Stromal cell of bone marrow (primary cell): Measurements from ENCODE around the gene WASL.
A peak's percentile ranks its signal among the peaks of the same experiment; 100 is the strongest.

Experiments
- DNase-seq: peaks from one replicate; pipeline ENCODE4 v3.0.0-alpha.2; 2012; ENCODE audit warnings: low read depth

Gene WASL

GRCh38 chr7:123690550-123690949 is 58.3 kb downstream of the WASL start:
- no peak for DNase-seq

- DNase-seq: no peak
Measured at GRCh38 chr7:123689250-123689649, 59.6 kb downstream of the WASL start.

- no peak for DNase-seq
Measured at GRCh38 chr7:123687727-123688126, 61.1 kb downstream of the WASL start.

GRCh38 chr7:123687161-123687560 is 61.6 kb downstream of the WASL start:
- no peak for DNase-seq

GRCh38 chr7:123682690-123683089 is 66.1 kb downstream of the WASL start:
- DNase-seq: peak; percentile 40

- no peak for DNase-seq
Measured at GRCh38 chr7:123681561-123681960, 67.2 kb downstream of the WASL start.

GRCh38 chr7:123680580-123680979 is 68.2 kb downstream of the WASL start:
- no peak for DNase-seq

GRCh38 chr7:123679614-123680013 is 69.2 kb downstream of the WASL start:
- no peak for DNase-seq

GRCh38 chr7:123677061-123677715 is 71.6 kb downstream of the WASL start:
- DNase-seq: no peak

GRCh38 chr7:123675181-123675473 is 73.7 kb downstream of the WASL start:
- DNase-seq: no peak

- DNase-seq: no peak
Measured at GRCh38 chr7:123674399-123675180, 74.2 kb downstream of the WASL start.

- DNase-seq: no peak
Measured at GRCh38 chr7:123673752-123674398, 74.9 kb downstream of the WASL start.

- DNase-seq: no peak
Measured at GRCh38 chr7:123673137-123673732, 75.6 kb downstream of the WASL start.

GRCh38 chr7:123669485-123669884 is 79.3 kb downstream of the WASL start:
- no peak for DNase-seq

- no peak for DNase-seq
Measured at GRCh38 chr7:123666492-123666891, 82.3 kb downstream of the WASL start.

- DNase-seq: no peak
Measured at GRCh38 chr7:123665896-123666295, 82.9 kb downstream of the WASL start.

- DNase-seq: no peak
Measured at GRCh38 chr7:123665157-123665556, 83.6 kb downstream of the WASL start.

GRCh38 chr7:123663200-123663599 is 85.6 kb downstream of the WASL start:
- no peak for DNase-seq

GRCh38 chr7:123662755-123663154 is 86.0 kb downstream of the WASL start:
- DNase-seq: no peak

- DNase-seq: no peak
Measured at GRCh38 chr7:123662293-123662692, 86.5 kb downstream of the WASL start.

- no peak for DNase-seq
Measured at GRCh38 chr7:123661765-123662164, 87.0 kb downstream of the WASL start.

- DNase-seq: no peak
Measured at GRCh38 chr7:123660514-123661354, 88.1 kb downstream of the WASL start.
